ENCODE results near the gene NOC4L. TPM values are rescaled to one million over a fixed set of nuclear protein-coding genes. Genes with fewer than 3 reads are reported as not detected.
"Not testable (repeated sequence)": the region's sequence is repeated elsewhere in the genome, so short reads cannot be mapped to it uniquely, and the experiment has no call there.

The NOC4L gene
- total RNA-seq, 1 donor from 2014 or later = 14.5 TPM

- intact Hi-C loops (cut with DNase I) = no loop called here
- DNase-seq (ENCODE audit: low spot score) (no peak), ATAC-seq (no peak)
These were observed 43.6 kb downstream of the NOC4L start for GRCh38 chr12:132187646-132188450.

DNA sequence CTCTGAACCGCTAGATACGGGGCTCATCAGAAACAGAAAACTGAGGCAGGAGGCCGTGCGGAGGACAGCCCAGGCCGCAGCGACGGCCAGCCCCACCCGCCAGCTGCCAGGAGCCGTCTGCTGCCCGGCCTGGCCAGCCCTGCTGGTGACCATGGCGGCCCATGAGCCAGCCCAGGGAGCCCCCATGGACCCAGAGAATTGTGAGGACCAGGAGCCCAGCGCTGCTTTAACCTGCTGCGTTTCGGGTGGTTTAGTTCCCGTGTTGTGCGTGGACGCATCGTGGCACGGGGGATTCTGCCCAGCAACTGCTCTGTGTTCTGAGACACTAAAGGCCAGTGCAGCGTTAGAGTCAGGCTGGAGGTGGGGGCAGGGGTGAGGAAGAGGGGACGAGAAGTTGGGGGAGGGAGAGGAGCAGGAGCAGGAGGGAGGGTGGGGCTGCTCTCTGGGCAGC is 44.2 kb downstream of the NOC4L start:
- no peak for ATAC-seq
- intact Hi-C loops (cut with DNase I) = no loop called here
- no peak for DNase-seq (ENCODE audit: low spot score)

DNA sequence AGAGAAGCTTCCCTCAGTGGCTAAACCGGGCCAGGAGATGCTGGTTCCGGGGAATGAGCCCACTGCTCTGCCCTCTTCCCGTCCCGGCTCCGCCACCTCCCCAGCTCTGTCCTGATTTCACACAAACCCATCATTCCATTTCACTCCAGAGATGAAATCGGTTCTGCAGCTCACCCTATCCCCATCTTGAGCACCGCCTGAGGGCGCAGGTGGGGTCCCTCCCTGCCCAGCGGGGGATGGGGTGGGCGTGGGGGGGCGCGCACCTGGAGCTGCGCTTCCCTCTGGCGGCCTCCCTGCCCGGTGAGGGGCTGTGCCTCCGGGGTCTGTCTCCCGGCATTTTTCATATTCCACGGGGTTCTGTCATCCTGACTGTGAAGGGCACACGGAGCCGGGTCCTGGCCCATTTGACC is 44.7 kb downstream of the NOC4L start:
- no peak for ATAC-seq
- no peak for DNase-seq (ENCODE audit: low spot score)
- intact Hi-C loops (cut with DNase I) = no loop called here

- intact Hi-C loops (cut with DNase I) = no loop called here
- ATAC-seq (peak; percentile 96), DNase-seq (ENCODE audit: low spot score) (peak; percentile 93)
These were observed 45.2 kb downstream of the NOC4L start for GRCh38 chr12:132189378-132190011.

- intact Hi-C loops (cut with DNase I) = no loop called here
- ATAC-seq (peak; percentile 14), DNase-seq (ENCODE audit: low spot score) (no peak)
These were observed 45.9 kb downstream of the NOC4L start for GRCh38 chr12:132190012-132190755.

- ATAC-seq (no peak), DNase-seq (ENCODE audit: low spot score) (no peak)
- intact Hi-C loops (cut with DNase I) = no loop called here
These were observed 46.7 kb downstream of the NOC4L start for GRCh38 chr12:132190834-132191500.

DNA sequence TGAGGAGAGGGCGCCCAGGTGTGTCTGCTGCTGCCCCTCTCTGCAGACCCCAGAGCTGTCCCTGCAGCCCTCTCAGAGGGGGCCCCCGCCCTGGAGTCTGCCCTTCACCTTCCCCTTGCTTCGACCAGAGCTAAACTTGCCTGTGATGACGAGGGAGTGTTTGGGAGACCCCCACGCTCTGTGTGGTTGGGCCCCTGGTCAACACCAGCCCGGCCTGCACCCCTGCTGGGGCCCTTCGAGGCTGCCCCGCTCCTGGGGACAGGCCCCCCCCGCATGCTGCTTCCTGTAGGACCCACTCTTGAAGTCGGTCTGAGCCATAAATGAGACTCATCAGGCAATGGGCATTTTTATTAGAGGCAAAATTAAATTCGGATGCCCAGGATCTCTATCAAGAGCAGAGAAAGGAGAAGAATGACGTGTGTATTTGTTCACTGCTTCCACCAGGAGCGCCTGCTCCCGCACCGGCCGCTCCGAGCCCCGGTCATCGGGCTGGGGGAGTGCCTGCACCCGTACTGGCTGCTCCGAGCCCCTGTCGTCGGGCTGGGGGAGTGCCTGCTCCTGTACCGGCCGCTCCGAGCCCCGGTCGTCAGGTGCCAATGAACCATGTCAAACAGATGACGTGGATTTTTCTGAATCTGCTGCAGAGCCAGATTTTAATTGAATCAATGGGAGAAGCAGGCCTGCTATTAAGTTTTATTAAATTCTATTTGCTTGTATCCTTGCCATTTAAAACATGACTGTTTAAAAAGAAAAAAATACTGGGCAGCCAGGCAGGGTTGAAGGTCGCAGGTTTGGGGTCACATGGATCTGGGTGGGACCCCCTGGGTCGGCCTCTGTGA is 47.7 kb downstream of the NOC4L start:
- ATAC-seq (no peak), DNase-seq (ENCODE audit: low spot score) (no peak)
- intact Hi-C loops (cut with DNase I) = no loop called here

GRCh38 chr12:132194056-132194455 is 49.8 kb downstream of the NOC4L start:
- DNase-seq (ENCODE audit: low spot score) (no peak), ATAC-seq (no peak)
- intact Hi-C loops (cut with DNase I) = no loop called here

DNA sequence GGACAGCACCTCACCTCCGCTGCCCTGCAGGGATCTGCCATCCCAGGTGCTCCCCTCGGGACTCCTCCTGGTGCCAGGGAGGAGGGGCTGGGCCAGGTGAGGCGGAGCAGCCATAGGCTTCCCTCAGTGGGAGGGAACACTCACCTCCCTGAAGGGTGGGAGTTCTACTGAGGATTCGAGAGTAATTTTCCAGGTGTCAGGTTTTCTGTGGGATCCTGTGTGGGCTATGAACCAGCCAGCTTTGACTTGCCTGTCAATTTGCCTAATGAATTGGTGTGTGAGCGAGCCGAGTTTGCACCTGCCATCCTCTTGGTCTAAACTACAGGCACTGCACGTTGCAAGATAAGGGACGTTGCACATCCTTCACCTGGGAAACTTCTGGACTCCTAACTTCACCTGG is 50.3 kb downstream of the NOC4L start:
- ATAC-seq = no peak
- no peak for DNase-seq (ENCODE audit: low spot score)
- intact Hi-C loops (cut with DNase I) = no loop called here

GRCh38 chr12:132195242-132195641 is 51.0 kb downstream of the NOC4L start:
- DNase-seq (ENCODE audit: low spot score); ATAC-seq; intact Hi-C loops (cut with DNase I): not testable (repeated sequence)

DNA sequence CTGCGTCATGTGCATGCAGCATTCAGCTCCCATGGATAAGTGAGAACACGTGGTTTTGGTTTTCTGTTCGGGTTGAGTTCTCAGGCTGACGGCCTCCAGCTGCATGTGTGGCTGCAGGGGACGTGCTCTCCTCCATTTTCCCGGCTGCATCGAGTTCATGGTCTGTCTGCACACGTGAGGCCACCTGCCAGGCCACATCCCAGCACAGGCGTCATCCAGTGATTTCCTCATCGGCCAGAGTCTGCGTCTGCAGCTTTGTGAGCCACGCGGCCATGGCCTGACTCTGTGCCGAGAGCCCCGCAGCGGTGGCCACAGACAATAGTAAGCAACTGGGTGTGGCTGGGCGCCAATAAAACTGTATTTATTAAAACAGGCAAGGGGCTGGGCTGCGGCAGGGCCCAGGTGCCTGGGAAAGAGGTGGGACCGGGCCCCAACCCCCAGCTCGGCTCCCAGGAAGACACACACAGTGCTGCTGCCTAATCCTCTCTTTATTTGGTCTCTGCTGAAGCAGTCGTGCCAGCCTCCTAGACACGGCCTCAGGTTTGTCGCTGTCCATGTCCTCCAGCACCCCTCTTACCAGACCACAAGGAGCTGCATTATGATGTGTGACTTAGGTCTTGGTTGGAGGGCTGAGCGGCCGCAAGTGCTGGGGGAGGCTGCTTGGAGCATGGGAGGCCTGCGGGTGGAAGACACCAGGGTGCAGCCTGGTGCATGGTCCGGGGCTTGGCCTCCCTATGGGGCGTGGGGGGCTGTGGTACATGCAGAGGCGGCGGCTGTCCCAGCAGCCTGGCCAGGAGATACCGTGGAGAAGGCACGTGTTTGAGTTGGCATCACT is 52.0 kb downstream of the NOC4L start:
- DNase-seq (ENCODE audit: low spot score) = no peak
- intact Hi-C loops (cut with DNase I) = no loop called here
- no peak for ATAC-seq

DNA sequence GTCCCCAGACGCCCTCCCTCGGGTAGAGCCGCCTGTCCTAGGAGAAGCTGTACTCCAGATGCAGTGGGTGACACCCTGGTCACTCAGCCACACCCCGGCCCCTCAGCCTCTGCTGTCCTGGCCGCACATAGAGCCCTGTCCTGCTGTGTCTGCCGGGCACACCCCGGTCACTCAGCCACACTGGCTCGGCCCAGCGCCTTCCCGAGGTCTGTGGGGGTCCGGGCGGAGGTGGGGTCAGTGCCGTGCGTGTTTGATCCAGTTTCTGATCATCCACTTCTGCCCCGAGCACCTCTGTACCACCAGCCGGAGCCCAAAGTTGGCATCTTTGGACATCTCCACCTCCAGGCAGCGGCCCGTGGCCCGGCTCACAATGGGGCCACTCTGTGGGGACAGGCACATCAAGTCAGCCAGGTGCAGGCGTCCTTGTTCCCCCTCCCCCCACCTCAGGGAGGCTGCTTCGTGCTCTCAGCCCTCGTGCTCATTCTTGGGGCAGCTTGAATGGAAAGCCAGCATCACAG is 52.7 kb downstream of the NOC4L start:
- no peak for ATAC-seq
- intact Hi-C loops (cut with DNase I) = no loop called here
- no peak for DNase-seq (ENCODE audit: low spot score)

DNA sequence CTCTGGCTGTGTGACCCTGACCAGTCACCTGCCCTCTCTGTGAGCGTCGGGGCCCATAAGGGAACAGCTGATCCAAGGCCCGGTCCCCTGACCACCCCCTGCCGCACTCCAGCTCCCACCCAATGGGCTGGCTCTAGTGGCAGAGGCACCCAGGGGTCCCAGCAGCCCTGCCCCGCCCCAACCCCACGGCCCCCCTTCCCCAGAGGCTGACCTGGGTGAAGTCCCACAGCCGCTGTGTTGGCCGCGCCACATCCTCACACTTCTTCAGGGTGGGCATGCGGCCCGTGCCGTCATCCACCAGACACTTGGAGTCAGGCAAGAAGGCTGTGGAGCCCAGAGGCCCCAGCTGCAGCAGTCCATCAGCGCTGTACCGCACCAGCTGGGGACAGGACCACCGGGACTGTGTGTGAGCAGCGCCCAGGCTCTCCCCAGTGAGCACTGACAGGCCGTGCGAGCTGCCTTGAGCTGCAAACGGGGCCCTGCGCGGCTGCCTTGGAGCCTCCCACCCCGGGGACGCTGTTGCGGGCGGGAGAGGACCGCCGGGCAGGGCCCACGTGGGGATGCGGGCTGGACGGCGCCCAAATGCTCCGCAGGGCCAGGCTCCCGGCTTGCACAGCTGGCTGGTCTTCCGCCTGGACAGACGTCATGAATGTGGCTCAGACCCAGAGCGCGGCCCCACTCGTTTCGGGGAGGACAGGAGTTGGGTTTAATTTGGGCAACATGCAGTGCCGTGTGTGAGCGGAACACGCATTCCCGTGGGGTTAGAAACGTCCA is 53.5 kb downstream of the NOC4L start:
- intact Hi-C loops (cut with DNase I) = no loop called here
- no peak for DNase-seq (ENCODE audit: low spot score)
- ATAC-seq = no peak

- intact Hi-C loops (cut with DNase I) = no loop called here
- DNase-seq (ENCODE audit: low spot score) (no peak), ATAC-seq (no peak)
These were observed 54.8 kb downstream of the NOC4L start for GRCh38 chr12:132199101-132199500.

- ATAC-seq (no peak), DNase-seq (ENCODE audit: low spot score) (no peak)
- intact Hi-C loops (cut with DNase I) = no loop called here
These were observed 55.5 kb downstream of the NOC4L start for GRCh38 chr12:132199526-132200319.

DNA sequence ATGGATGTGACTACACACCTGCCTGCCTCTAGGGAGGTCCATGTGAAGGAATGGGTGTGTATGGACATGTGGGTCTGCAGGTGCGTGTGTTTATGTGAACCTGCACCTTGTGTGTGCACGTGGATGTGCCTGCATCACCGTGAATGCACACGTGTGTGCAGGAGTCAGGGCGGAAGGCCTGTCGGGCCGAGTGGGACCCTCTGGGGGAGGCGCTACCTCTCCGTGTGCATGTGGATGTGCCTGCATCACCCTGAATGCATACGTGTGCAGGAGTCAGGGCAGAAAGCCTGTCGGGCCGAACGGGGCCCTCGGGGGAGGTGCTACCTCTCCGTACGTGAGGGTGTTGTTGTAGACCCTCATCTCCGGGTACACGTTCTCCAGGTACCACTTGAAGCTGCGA is 56.5 kb downstream of the NOC4L start:
- intact Hi-C loops (cut with DNase I) = no loop called here
- no peak for DNase-seq (ENCODE audit: low spot score)
- ATAC-seq = no peak
